IMR-90 (cell line): ENCODE data around the gene CYP17A1. TPM values are rescaled to one million over a fixed set of nuclear protein-coding genes. Genes with fewer than 3 reads are reported as not detected.
"Not testable (repeated sequence)": the region's sequence is repeated elsewhere in the genome, so short reads cannot be mapped to it uniquely, and the experiment has no call there.

Source experiments
- ATAC-seq: fragments of 200-7000 bp; cut with Tn5 transposase; 2 replicates; pipeline ENCODE4 v1.9.1; 2020; ENCODE audit warnings: low read depth, mild to moderate bottlenecking, moderate library complexity
- BruUV-seq: library from RNA; stranded (reverse); fragments of 400-500 nt; replicated peaks from 2 replicates; lab custom pipeline; 2021; lab: Mats Ljungman, UMichigan
- CTCF ChIA-PET: fragments of 300-600 bp; formaldehyde crosslinking; extraction: SDS; loops from one replicate; lab custom pipeline; 2021; ENCODE audit warnings: antibody characterized with exemption; lab: Yijun Ruan, JAX
- POLR2A ChIA-PET: fragments of 300-600 bp; sonication (Branson Sonifier 250); formaldehyde crosslinking; loops from one replicate; lab custom pipeline; 2022; ENCODE audit warnings: antibody characterized with exemption; ENCODE audit not compliant: unreplicated experiment; lab: Charles Lee
- DNase-seq: peaks from one replicate; pipeline ENCODE4 v3.0.0; 2013
- H2AFZ ChIP-seq: replicated peaks from 2 replicates; pipeline ENCODE3; 2013; ENCODE audit warnings: low read length, mild to moderate bottlenecking; ENCODE audit not compliant: poor library complexity
- H2AK5ac ChIP-seq: 2 replicates; pipeline ENCODE4 v1.6.1; 2013; ENCODE audit warnings: low read depth, low read length, inconsistent platforms
- H2AK9ac ChIP-seq: replicated peaks from 2 replicates; pipeline ENCODE3; 2013; ENCODE audit warnings: mild to moderate bottlenecking, low read depth, low read length, moderate library complexity; ENCODE audit not compliant: poor library complexity
- H2BK120ac ChIP-seq: 2 replicates; pipeline ENCODE4 v1.6.1; 2013; ENCODE audit warnings: low read depth, low read length, inconsistent platforms
- H2BK15ac ChIP-seq: 3 replicates; pipeline ENCODE4 v1.6.1; 2013; ENCODE audit warnings: low read depth, low read length, inconsistent platforms
- H2BK20ac ChIP-seq: 2 replicates; pipeline ENCODE4 v1.6.1; 2013; ENCODE audit warnings: low read depth, mild to moderate bottlenecking, inconsistent platforms, low read length, moderate library complexity
- H2BK5ac ChIP-seq: 2 replicates; pipeline ENCODE4 v1.6.1; 2013; ENCODE audit warnings: mild to moderate bottlenecking, low read depth, low read length, inconsistent platforms; ENCODE audit not compliant: poor library complexity, severe bottlenecking
- H3K14ac ChIP-seq: replicated peaks from 2 replicates; pipeline ENCODE4 v1.6.1; 2013; ENCODE audit warnings: low read depth, low read length, inconsistent platforms
- H3K18ac ChIP-seq: 2 replicates; pipeline ENCODE4 v1.6.1; 2013; ENCODE audit warnings: low read depth, low read length, control low read depth
- H3K23ac ChIP-seq: 2 replicates; pipeline ENCODE4 v1.6.1; 2013; ENCODE audit warnings: low read depth, low read length, inconsistent platforms
- H3K27ac ChIP-seq: 2 replicates; pipeline ENCODE4 v1.5.1; 2013; ENCODE audit warnings: mild to moderate bottlenecking, control low read depth, low read length; ENCODE audit not compliant: insufficient read depth
- H3K27me3 ChIP-seq: 2 replicates; pipeline ENCODE4 v1.6.1; 2013; ENCODE audit warnings: low read length; ENCODE audit not compliant: control insufficient read depth, insufficient read depth
- H3K36me3 ChIP-seq: 2 replicates; pipeline ENCODE4 v1.6.1; 2013; ENCODE audit warnings: low read length, mixed read lengths; ENCODE audit not compliant: control insufficient read depth, insufficient read depth
- H3K4ac ChIP-seq: 2 replicates; pipeline ENCODE4 v1.6.1; 2013; ENCODE audit warnings: low read depth, low read length, inconsistent platforms
- H3K4me1 ChIP-seq: 2 replicates; pipeline ENCODE4 v1.6.1; 2013; ENCODE audit warnings: low read length, mixed read lengths; ENCODE audit not compliant: control insufficient read depth, insufficient read depth
- H3K4me2 ChIP-seq: 2 replicates; pipeline ENCODE4 v1.6.1; 2013; ENCODE audit warnings: low read depth, mild to moderate bottlenecking, control low read depth, low read length, moderate library complexity
- H3K4me3 ChIP-seq: 2 replicates; pipeline ENCODE4 v1.5.1; 2013; ENCODE audit warnings: low read depth, mild to moderate bottlenecking, control low read depth, low read length, moderate library complexity; ENCODE audit not compliant: insufficient read depth
- H3K56ac ChIP-seq: 2 replicates; pipeline ENCODE4 v1.6.1; 2013; ENCODE audit warnings: low read length, inconsistent platforms; ENCODE audit not compliant: insufficient read depth; ENCODE audit errors: extremely low read depth
- H3K79me1 ChIP-seq, 2 experiments: 2 replicates each; pipeline ENCODE4 v1.6.1; 2013; ENCODE audit warnings: low read length in 2 of 2, inconsistent platforms in 1 of 2, low read depth in 1 of 2
- H3K9ac ChIP-seq: 2 replicates; pipeline ENCODE4 v1.6.1; 2013; ENCODE audit warnings: low read depth, low read length, control low read depth
- H3K9me1 ChIP-seq: 2 replicates; pipeline ENCODE4 v1.6.1; 2013; ENCODE audit warnings: low read length, inconsistent platforms; ENCODE audit not compliant: insufficient read depth
- H3K9me3 ChIP-seq: 2 replicates; pipeline ENCODE4 v1.6.1; 2013; ENCODE audit warnings: low read length; ENCODE audit not compliant: control insufficient read depth, insufficient read depth
- H4K20me1 ChIP-seq: 2 replicates; pipeline ENCODE4 v1.6.1; 2013; ENCODE audit warnings: low read length, inconsistent platforms; ENCODE audit not compliant: insufficient read depth
- H4K5ac ChIP-seq: 2 replicates; pipeline ENCODE4 v1.6.1; 2013; ENCODE audit warnings: mild to moderate bottlenecking, low read depth, low read length, control low read depth
- H4K8ac ChIP-seq, 2 experiments: 2 replicates each; pipeline ENCODE4 v1.6.1; 2013; ENCODE audit warnings: low read depth in 2 of 2, low read length in 2 of 2, control low read depth in 1 of 2, inconsistent platforms in 1 of 2
- H4K91ac ChIP-seq: 2 replicates; pipeline ENCODE4 v1.6.1; 2013; ENCODE audit warnings: low read depth, low read length, inconsistent platforms; ENCODE audit not compliant: insufficient read depth
- WGBS, 2 experiments: methylation state at CpG; one replicate each; pipeline versions ENCODE4 v1.1.5 to v1.1.7; 2013; ENCODE audit warnings: missing lambda C conversion rate in 2 of 2; ENCODE audit not compliant: insufficient read length in 1 of 2; ENCODE audit errors: extremely low coverage in 2 of 2; 5-methylcytosine and 5-hydroxymethylcytosine counted together
- dilution Hi-C: fragments of 300-500 bp; cut with HindIII; formaldehyde crosslinking; loops from one replicate; pipeline ENCODE4 v1.14.3; 2018; ENCODE audit warnings: low sequenced_read_pairs; ENCODE audit not compliant: unreplicated experiment
- in situ Hi-C: fragments of 300-500 bp; cut with MboI; formaldehyde crosslinking; loops from 3 replicates; pipeline ENCODE4 v1.14.3; 2019; ENCODE audit warnings: low sequenced_read_pairs, inconsistent platforms, mixed read lengths
- intact Hi-C: fragments of 100-400 bp; cut with micrococcal nuclease; formaldehyde crosslinking; loops from 2 replicates; pipeline ENCODE4 v1.10.0; 2022
- polyA plus RNA-seq, 3 experiments: library from polyadenylated mRNA; depleted of rRNA; stranded (reverse); fragments of >200 nt; gene quantifications; 2 replicates each; pipeline ENCODE4 v1.2.3, GENCODE V29; 2012; ENCODE audit warnings: low replicate concordance in 1 of 3
- total RNA-seq: library from RNA; depleted of rRNA; stranded (reverse); fragments of >200 nt; gene quantifications from 2 replicates; pipeline ENCODE4 v1.2.3, GENCODE V29; 2012

Gene CYP17A1
- total and polyA plus RNA-seq, 2 of the 4 experiments (the other 2 are of a cell fraction): not detected

- WGBS, 2 experiments: 80% methylated on average over 1 of the region's 9 CpGs; no CpG with 5 or more reads in 1 of the 2 experiments
- H3K4ac ChIP-seq, H3K9me1 ChIP-seq, CTCF ChIA-PET, dilution Hi-C loops, H4K8ac ChIP-seq, H3K9ac ChIP-seq, ATAC-seq, H3K14ac ChIP-seq, H3K4me1 ChIP-seq, H4K91ac ChIP-seq, H3K4me2 ChIP-seq, H3K18ac ChIP-seq, H2BK20ac ChIP-seq, H3K36me3 ChIP-seq, H3K56ac ChIP-seq, H2AK9ac ChIP-seq, H3K9me3 ChIP-seq, H3K27ac ChIP-seq, H3K23ac ChIP-seq, H4K20me1 ChIP-seq, BruUV-seq, H2BK5ac ChIP-seq, H2AK5ac ChIP-seq, DNase-seq, H2BK120ac ChIP-seq, H2BK15ac ChIP-seq, H4K5ac ChIP-seq, H2AFZ ChIP-seq, H3K4me3 ChIP-seq, POLR2A ChIA-PET, H3K79me1 ChIP-seq: not testable (repeated sequence)
- in situ Hi-C loops: loop anchor here (5.0 kb wide), 1 partner anchor 64 kb away; no protein-coding TSS in a partner anchor
- peaks cover 24% of the 10 kb centered on the region for H3K27me3 ChIP-seq
- intact Hi-C loops: loop anchor here (10.0 kb wide), 2 partner anchors 406 to 646 kb away; partner anchors contain the start of gene RPEL1
Observed at GRCh38 chr10:102838276-102838927, 1.2 kb upstream of the CYP17A1 start.
